ENCODE measurements around the gene CSNK1G2. TPM values are rescaled to one million over a fixed set of nuclear protein-coding genes. Genes with fewer than 3 reads are reported as not detected.

The CSNK1G2 gene
- total RNA-seq, 2 donors from 2014 or later = 55.5 to 92.4 TPM

DNA sequence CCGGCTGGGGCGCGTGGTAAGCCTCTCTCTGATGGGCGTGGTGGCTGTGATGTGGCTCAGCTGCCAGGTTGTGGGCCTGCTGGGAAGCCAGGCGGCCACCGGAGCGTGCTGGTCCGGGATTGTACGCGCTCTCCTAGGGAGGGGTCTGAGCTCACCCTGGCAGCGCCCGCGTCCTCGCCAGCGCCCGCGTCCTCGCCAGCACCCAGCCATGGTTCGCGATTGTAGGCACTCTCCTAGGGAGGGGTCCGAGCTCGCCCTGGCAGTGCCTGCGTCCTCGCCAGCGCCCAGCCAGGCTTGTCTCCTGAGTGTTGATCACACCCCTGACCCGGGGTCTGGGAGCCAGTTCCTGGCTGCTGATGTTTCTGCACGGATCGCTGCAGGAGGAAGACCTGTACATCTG lies 22.0 kb upstream of the CSNK1G2 start:
- no peaks in the 10 kb centered on the region for H3K27me3 ChIP-seq (replicated peaks; ENCODE audit: insufficient read depth)
- DNase-seq (ENCODE audit: low spot score) (no peak), ATAC-seq (ENCODE audit: insufficient number of reproducible peaks, low FRiP score, low read depth) (no peak)
- TF ChIP-seq, protein P1, sequence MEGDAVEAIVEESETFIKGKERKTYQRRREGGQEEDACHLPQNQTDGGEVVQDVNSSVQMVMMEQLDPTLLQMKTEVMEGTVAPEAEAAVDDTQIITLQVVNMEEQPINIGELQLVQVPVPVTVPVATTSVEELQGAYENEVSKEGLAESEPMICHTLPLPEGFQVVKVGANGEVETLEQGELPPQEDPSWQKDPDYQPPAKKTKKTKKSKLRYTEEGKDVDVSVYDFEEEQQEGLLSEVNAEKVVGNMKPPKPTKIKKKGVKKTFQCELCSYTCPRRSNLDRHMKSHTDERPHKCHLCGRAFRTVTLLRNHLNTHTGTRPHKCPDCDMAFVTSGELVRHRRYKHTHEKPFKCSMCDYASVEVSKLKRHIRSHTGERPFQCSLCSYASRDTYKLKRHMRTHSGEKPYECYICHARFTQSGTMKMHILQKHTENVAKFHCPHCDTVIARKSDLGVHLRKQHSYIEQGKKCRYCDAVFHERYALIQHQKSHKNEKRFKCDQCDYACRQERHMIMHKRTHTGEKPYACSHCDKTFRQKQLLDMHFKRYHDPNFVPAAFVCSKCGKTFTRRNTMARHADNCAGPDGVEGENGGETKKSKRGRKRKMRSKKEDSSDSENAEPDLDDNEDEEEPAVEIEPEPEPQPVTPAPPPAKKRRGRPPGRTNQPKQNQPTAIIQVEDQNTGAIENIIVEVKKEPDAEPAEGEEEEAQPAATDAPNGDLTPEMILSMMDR (IDR thresholded peaks at IDR 0.05) = no peak
- H3K36me3 ChIP-seq = peaks cover 35% of the 10 kb centered on the region
- no peak overlapping the region for H3K4me3 ChIP-seq
- H3K4me1 ChIP-seq (ENCODE audit: control insufficient read depth in 1 of 2, low read depth in 2 of 2) = no peaks in the 10 kb centered on the region
- no peaks in the 10 kb centered on the region for H3K9me3 ChIP-seq
- H3K27ac ChIP-seq = no peak overlapping the region

DNA sequence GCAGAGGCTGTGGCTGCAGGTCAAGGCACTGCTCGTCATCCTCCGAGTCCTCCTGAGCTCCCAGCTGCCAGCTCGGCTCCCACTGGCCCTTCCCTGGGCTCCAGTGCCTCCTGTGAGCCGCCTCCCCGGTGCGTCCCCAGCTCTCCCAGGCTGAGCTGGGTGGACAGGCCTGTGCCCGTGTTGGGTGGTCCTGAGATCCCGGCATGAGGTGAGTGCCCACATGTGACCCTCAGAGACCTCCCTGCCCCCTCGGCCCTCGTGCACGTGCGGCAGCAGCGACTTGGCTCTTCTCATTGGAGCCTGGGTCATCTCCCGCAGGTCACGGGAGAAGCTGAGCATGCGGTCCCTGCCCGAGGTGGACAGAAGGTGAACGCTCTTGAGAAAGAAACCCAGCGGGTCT lies 20.3 kb upstream of the CSNK1G2 start:
- ATAC-seq (ENCODE audit: insufficient number of reproducible peaks, low FRiP score, low read depth) = no peak
- Histone ChIP-seq H3K4me1 (ENCODE audit: control insufficient read depth in 1 of 2, low read depth in 2 of 2) (no peaks in the 10 kb centered on the region), H3K9me3 (no peaks in the 10 kb centered on the region), H3K27ac (no peak overlapping the region), H3K4me3 (no peak overlapping the region), H3K36me3 (peaks cover 42% of the 10 kb centered on the region), H3K27me3 (replicated peaks; ENCODE audit: insufficient read depth) (no peaks in the 10 kb centered on the region)
- DNase-seq (ENCODE audit: low spot score) = no peak
- TF ChIP-seq, protein P1 (IDR thresholded peaks at IDR 0.05) = no peak

DNA sequence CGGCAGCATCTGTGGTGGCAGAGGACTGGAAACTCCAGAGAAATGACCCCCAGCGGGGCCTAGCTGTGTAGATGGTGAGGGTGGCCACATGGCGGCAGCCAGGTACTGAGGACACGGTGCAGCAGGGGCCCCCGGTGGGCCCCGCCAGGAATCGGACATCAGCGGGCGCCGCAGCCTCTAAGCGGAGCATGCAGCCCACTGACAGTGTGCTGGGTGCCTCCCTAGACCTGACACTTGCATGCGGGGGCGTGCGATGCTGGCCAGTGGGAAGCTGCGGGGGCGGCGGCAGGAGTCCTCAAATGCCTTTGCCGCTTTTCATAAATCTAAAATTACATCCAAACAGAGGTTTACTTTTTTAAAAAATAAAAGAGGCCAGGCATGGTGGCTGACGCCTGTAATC lies 19.6 kb upstream of the CSNK1G2 start:
- TF ChIP-seq, protein P1 (IDR thresholded peaks at IDR 0.05) = no peak
- no peak for DNase-seq (ENCODE audit: low spot score)
- H3K9me3 ChIP-seq = no peaks in the 10 kb centered on the region
- no peaks in the 10 kb centered on the region for H3K27me3 ChIP-seq (replicated peaks; ENCODE audit: insufficient read depth)
- no peak for ATAC-seq (ENCODE audit: insufficient number of reproducible peaks, low FRiP score, low read depth)
- H3K36me3 ChIP-seq = peaks cover 42% of the 10 kb centered on the region
- no peaks in the 10 kb centered on the region for H3K4me1 ChIP-seq (ENCODE audit: control insufficient read depth in 1 of 2, low read depth in 2 of 2)
- no peak overlapping the region for H3K4me3 ChIP-seq
- no peak overlapping the region for H3K27ac ChIP-seq

DNA sequence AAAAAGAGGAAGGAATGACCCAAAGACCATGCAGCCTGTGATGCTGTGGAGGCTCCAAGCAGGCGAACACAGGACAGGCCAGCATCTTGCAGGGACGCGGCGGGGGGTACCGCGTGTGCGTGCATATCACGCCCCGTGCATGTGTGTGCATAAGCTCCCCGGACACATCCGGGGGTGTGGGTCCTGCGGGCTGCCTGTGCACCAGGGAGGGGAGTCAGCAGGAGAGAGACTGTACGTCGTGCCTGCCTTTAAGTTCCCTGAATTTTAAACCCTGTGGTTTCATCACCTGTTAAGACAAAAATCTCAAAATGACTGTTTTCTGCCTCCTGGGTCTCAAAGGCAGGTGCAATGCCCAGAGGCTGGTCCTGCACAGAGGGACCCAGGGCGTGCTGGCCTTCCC lies 19.1 kb upstream of the CSNK1G2 start:
- no peaks in the 10 kb centered on the region for H3K9me3 ChIP-seq
- ATAC-seq (ENCODE audit: insufficient number of reproducible peaks, low FRiP score, low read depth) (no peak), DNase-seq (ENCODE audit: low spot score) (no peak)
- H3K27me3 ChIP-seq (replicated peaks; ENCODE audit: insufficient read depth) = no peaks in the 10 kb centered on the region
- TF ChIP-seq, protein P1 (IDR thresholded peaks at IDR 0.05) = no peak
- H3K4me3 ChIP-seq = no peak overlapping the region
- H3K4me1 ChIP-seq (ENCODE audit: control insufficient read depth in 1 of 2, low read depth in 2 of 2) = no peaks in the 10 kb centered on the region
- H3K36me3 ChIP-seq = peaks cover 42% of the 10 kb centered on the region
- H3K27ac ChIP-seq = no peak overlapping the region

DNA sequence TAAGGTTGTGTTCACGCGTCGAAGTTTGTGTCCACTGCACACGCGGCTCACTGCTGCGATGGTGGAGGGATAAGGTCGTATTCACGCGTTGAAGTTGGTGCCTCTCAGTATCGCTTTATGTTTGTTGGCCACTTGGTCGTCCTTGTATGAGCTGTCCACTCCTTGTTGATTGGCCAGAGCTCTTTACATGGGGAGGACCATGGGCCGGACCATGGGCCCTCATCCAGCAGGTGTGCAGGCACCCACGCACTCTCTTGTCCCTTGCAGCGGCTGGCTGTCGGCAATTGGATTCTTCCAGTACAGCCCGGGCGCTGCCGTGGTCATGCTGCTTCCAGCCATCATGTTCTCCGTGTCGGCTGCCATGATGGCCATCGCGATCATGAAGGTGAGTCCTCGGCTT lies 18.2 kb upstream of the CSNK1G2 start:
- DNase-seq (ENCODE audit: low spot score) (no peak), ATAC-seq (ENCODE audit: insufficient number of reproducible peaks, low FRiP score, low read depth) (no peak)
- no peak overlapping the region for H3K4me3 ChIP-seq
- TF ChIP-seq, protein P1 (IDR thresholded peaks at IDR 0.05) = no peak
- H3K36me3 ChIP-seq = peaks cover 42% of the 10 kb centered on the region
- no peaks in the 10 kb centered on the region for H3K9me3 ChIP-seq
- H3K27ac ChIP-seq = no peak overlapping the region
- H3K27me3 ChIP-seq (replicated peaks; ENCODE audit: insufficient read depth) = no peaks in the 10 kb centered on the region
- no peaks in the 10 kb centered on the region for H3K4me1 ChIP-seq (ENCODE audit: control insufficient read depth in 1 of 2, low read depth in 2 of 2)
